OCI-LY3 (cell line): Measurements from ENCODE around the gene ZNF497.

ENCODE experiments used
- H2AFZ ChIP-seq: fragments of 200-600, 300-600 bp; shearing (Covaris generic); 2 replicates; pipeline ENCODE4 v1.6.0; 2014; ENCODE audit warnings: antibody characterized with exemption, low read depth, low read length
- H3K27ac ChIP-seq: fragments of 200-600, 300-600 bp; sonication (generic); 2 replicates; pipeline ENCODE4 v1.5.1; 2014; ENCODE audit warnings: mild to moderate bottlenecking, low read length, moderate library complexity, mixed read lengths
- H3K27me3 ChIP-seq: fragments of 200-600, 300-600 bp; sonication (generic); 2 replicates; pipeline ENCODE4 v1.6.1; 2014; ENCODE audit warnings: low read depth, low read length, mixed read lengths
- H3K36me3 ChIP-seq: fragments of 200-600, 300-600 bp; sonication (generic); replicated peaks from 2 replicates; pipeline ENCODE3; 2014; ENCODE audit warnings: low read depth, low read length, mixed read lengths
- H3K4me1 ChIP-seq: fragments of 300-600, 200-600 bp; sonication (generic); 2 replicates; pipeline ENCODE4 v1.6.1; 2014; ENCODE audit warnings: low read length, mixed read lengths
- H3K4me2 ChIP-seq: fragments of 200-600, 300-600 bp; sonication (generic); 2 replicates; pipeline ENCODE4 v1.6.1; 2014; ENCODE audit warnings: low read length, mixed read lengths
- H3K4me3 ChIP-seq: fragments of 300-600, 200-600 bp; sonication (generic); 2 replicates; pipeline ENCODE4 v1.5.1; 2014; ENCODE audit warnings: antibody characterized with exemption, mild to moderate bottlenecking, low read length, moderate library complexity
- H3K79me2 ChIP-seq: fragments of 300-600, 200-600 bp; shearing (Covaris generic); 2 replicates; pipeline ENCODE4 v1.6.1; 2014; ENCODE audit warnings: mild to moderate bottlenecking, low read length, mixed read lengths
- H3K9ac ChIP-seq: fragments of 300-600, 200-600 bp; shearing (Covaris generic); 2 replicates; pipeline ENCODE4 v1.6.0; 2014; ENCODE audit warnings: mild to moderate bottlenecking, low read length, moderate library complexity
- H3K9me3 ChIP-seq: fragments of 200-600, 300-600 bp; shearing (Covaris generic); 2 replicates; pipeline ENCODE4 v1.6.1; 2014; ENCODE audit warnings: low read length, mixed read lengths; ENCODE audit not compliant: insufficient read depth
- H4K20me1 ChIP-seq: fragments of 200-600, 300-600 bp; sonication (generic); 2 replicates; pipeline ENCODE4 v1.6.1; 2016; ENCODE audit warnings: low read length, mixed read lengths; ENCODE audit not compliant: insufficient read depth
- EZH2phosphoT487 ChIP-seq: fragments of 200-600 bp; shearing (Covaris generic); IDR thresholded peaks from 2 replicates; pipeline ENCODE4 v1.6.1; 2018; ENCODE audit warnings: antibody characterized with exemption, mixed run types, low read depth
- TF ChIP-seq, protein P1 (sequence below): fragments of 200-600, 300-600 bp; sonication (generic); IDR thresholded peaks from 2 replicates; pipeline ENCODE4 v1.5.1; 2014; ENCODE audit warnings: antibody characterized with exemption, low read length, low read depth

ZNF497 gene

DNA sequence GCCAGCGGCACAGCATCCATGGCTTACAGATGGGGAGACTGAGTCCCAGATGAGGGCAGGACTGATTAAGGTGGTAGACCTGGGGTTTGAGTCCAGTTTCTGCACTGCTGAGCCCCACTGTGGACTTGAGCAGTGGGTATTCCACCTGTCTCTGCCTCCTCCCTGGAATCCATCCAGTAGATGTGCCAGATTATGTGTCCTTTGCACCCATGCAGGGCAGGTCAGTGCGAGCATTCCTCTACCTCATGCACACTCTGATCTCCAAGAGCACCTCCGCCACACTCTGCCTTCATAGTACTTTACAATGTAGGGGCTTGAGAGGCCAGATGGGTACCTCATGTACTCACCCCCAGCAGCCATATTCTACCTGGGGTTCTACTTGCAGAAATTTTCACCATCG is 25.7 kb downstream of the ZNF497 start:
- no peak overlapping the region for H2AFZ ChIP-seq
- no peak overlapping the region for H3K27ac ChIP-seq
- no peak overlapping the region for H3K4me3 ChIP-seq
- peaks cover 17% of the 10 kb centered on the region for H3K36me3 ChIP-seq
- no peaks in the 10 kb centered on the region for H3K9me3 ChIP-seq
- no peaks in the 10 kb centered on the region for H3K27me3 ChIP-seq
- H3K79me2 ChIP-seq: no peaks in the 10 kb centered on the region
- TF ChIP-seq, protein P1, sequence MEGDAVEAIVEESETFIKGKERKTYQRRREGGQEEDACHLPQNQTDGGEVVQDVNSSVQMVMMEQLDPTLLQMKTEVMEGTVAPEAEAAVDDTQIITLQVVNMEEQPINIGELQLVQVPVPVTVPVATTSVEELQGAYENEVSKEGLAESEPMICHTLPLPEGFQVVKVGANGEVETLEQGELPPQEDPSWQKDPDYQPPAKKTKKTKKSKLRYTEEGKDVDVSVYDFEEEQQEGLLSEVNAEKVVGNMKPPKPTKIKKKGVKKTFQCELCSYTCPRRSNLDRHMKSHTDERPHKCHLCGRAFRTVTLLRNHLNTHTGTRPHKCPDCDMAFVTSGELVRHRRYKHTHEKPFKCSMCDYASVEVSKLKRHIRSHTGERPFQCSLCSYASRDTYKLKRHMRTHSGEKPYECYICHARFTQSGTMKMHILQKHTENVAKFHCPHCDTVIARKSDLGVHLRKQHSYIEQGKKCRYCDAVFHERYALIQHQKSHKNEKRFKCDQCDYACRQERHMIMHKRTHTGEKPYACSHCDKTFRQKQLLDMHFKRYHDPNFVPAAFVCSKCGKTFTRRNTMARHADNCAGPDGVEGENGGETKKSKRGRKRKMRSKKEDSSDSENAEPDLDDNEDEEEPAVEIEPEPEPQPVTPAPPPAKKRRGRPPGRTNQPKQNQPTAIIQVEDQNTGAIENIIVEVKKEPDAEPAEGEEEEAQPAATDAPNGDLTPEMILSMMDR: no peak
- no peak for TF ChIP-seq EZH2phosphoT487
- no peak overlapping the region for H3K9ac ChIP-seq
- H3K4me1 ChIP-seq: no peaks in the 10 kb centered on the region
- no peak overlapping the region for H3K4me2 ChIP-seq
- H4K20me1 ChIP-seq: no peaks in the 10 kb centered on the region

- Histone ChIP-seq H3K9ac (no peak overlapping the region), H3K79me2 (no peaks in the 10 kb centered on the region), H3K27ac (no peak overlapping the region), H3K4me3 (no peak overlapping the region), H2AFZ (no peak overlapping the region), H3K36me3 (peaks cover 17% of the 10 kb centered on the region), H4K20me1 (no peaks in the 10 kb centered on the region), H3K27me3 (no peaks in the 10 kb centered on the region), H3K4me1 (no peaks in the 10 kb centered on the region), H3K9me3 (no peaks in the 10 kb centered on the region), H3K4me2 (no peak overlapping the region)
- TF ChIP-seq EZH2phosphoT487: no peak
These were observed 26.3 kb downstream of the ZNF497 start for GRCh38 chr19:58336216-58336615.

- TF ChIP-seq, protein P1: no peak
- TF ChIP-seq EZH2phosphoT487: no peak
- no peaks in the 10 kb centered on the region for H4K20me1 ChIP-seq
- no peaks in the 10 kb centered on the region for H3K27me3 ChIP-seq
- H3K4me2 ChIP-seq: no peak overlapping the region
- no peak overlapping the region for H3K27ac ChIP-seq
- H3K4me3 ChIP-seq: no peak overlapping the region
- H3K4me1 ChIP-seq: no peaks in the 10 kb centered on the region
- no peaks in the 10 kb centered on the region for H3K79me2 ChIP-seq
- H3K9me3 ChIP-seq: no peaks in the 10 kb centered on the region
- peaks cover 17% of the 10 kb centered on the region for H3K36me3 ChIP-seq
- no peak overlapping the region for H2AFZ ChIP-seq
- no peak overlapping the region for H3K9ac ChIP-seq
These were observed 26.9 kb downstream of the ZNF497 start for GRCh38 chr19:58335630-58336029.

DNA sequence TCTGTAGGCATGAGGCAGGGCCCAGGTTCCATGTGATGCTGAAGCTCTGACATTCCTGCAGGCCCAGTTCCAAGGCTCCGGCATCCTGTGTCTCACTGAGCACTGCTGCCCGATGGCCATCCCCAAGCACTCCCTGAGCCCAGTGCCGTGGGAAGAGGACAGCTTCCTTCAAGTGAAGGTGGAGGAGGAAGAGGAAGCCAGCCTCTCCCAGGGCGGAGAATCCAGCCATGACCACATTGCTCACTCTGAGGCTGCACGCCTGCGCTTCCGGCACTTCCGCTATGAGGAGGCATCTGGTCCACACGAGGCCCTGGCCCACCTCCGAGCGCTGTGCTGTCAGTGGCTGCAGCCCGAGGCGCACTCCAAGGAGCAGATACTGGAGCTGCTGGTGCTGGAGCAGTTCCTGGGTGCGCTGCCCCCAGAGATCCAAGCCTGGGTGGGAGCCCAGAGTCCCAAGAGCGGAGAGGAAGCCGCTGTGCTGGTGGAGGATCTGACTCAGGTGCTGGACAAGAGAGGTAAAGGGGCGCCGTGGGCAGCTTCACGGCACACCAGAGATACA is 27.8 kb downstream of the ZNF497 start:
- no peaks in the 10 kb centered on the region for H4K20me1 ChIP-seq

More for the DNA sequence above, 27.8 kb downstream of the ZNF497 start:
- Histone ChIP-seq H3K4me2 (no peak overlapping the region), H3K9ac (no peak overlapping the region), H3K27me3 (no peaks in the 10 kb centered on the region), H3K36me3 (peaks cover 17% of the 10 kb centered on the region), H3K4me3 (no peak overlapping the region), H3K79me2 (no peaks in the 10 kb centered on the region), H3K4me1 (no peaks in the 10 kb centered on the region), H3K9me3 (no peaks in the 10 kb centered on the region), H2AFZ (no peak overlapping the region), H3K27ac (no peak overlapping the region)
- TF ChIP-seq, protein P1: no peak
- TF ChIP-seq EZH2phosphoT487: no peak
